Activated B cell treated with CpG ODN at 0.5 μM for 24 hours (primary cell): ENCODE data around the gene LRP5. TPM values are rescaled to one million over a fixed set of nuclear protein-coding genes. Genes with fewer than 3 reads are reported as not detected.
A peak's percentile ranks its signal among the peaks of the same experiment; 100 is the strongest.

Experiments used
- ATAC-seq: fragments of 200-7000 bp; cut with Tn5 transposase; one replicate; pipeline ENCODE4 v1.10.0; 2021; ENCODE audit warnings: low read depth, mild to moderate bottlenecking, moderate library complexity
- CTCF ChIA-PET: fragments of 350-600 bp; sonication (Branson Sonifier 250); formaldehyde crosslinking; loops from one replicate; lab custom pipeline; 2021; ENCODE audit warnings: antibody characterized with exemption; lab: Charles Lee
- POLR2A ChIA-PET: fragments of 350-600 bp; sonication (Branson Sonifier 250); formaldehyde crosslinking; loops from one replicate; lab custom pipeline; 2021; ENCODE audit warnings: antibody characterized with exemption; lab: Charles Lee
- DNase-seq: peaks from one replicate; pipeline ENCODE4 v3.0.0; 2022
- H3K27ac Mint-ChIP-seq: one replicate; pipeline ENCODE4 v1.8.0; 2020; ENCODE audit warnings: mixed read lengths
- H3K27me3 Mint-ChIP-seq: one replicate; pipeline ENCODE4 v1.8.0; 2021; ENCODE audit warnings: mixed read lengths
- H3K36me3 Mint-ChIP-seq: one replicate; pipeline ENCODE4 v1.8.0; 2021; ENCODE audit warnings: low read depth, mixed read lengths
- H3K4me1 Mint-ChIP-seq: one replicate; pipeline ENCODE4 v1.8.0; 2021; ENCODE audit warnings: mixed read lengths
- H3K4me3 Mint-ChIP-seq: one replicate; pipeline ENCODE4 v1.8.0; 2020; ENCODE audit warnings: mild to moderate bottlenecking, mixed read lengths
- H3K9me3 Mint-ChIP-seq: one replicate; pipeline ENCODE4 v1.8.0; 2020; ENCODE audit warnings: mixed read lengths
- intact Hi-C: fragments of 100-400 bp; cut with micrococcal nuclease; formaldehyde crosslinking; loops from one replicate; pipeline ENCODE4 v1.15.1; 2024
- total RNA-seq: library from RNA; stranded (reverse); gene quantifications from 2 replicates; pipeline ENCODE4 v1.2.3, GENCODE V29; 2022
- TF ChIP-seq, protein P1 (sequence below): fragments of 200-600 bp; IDR thresholded peaks from one replicate; pipeline ENCODE4 v1.8.0; 2022; ENCODE audit warnings: antibody characterized with exemption, mild to moderate bottlenecking

Gene LRP5
- total RNA-seq, 1 donor from 2014 or later = 8.7 TPM

DNA sequence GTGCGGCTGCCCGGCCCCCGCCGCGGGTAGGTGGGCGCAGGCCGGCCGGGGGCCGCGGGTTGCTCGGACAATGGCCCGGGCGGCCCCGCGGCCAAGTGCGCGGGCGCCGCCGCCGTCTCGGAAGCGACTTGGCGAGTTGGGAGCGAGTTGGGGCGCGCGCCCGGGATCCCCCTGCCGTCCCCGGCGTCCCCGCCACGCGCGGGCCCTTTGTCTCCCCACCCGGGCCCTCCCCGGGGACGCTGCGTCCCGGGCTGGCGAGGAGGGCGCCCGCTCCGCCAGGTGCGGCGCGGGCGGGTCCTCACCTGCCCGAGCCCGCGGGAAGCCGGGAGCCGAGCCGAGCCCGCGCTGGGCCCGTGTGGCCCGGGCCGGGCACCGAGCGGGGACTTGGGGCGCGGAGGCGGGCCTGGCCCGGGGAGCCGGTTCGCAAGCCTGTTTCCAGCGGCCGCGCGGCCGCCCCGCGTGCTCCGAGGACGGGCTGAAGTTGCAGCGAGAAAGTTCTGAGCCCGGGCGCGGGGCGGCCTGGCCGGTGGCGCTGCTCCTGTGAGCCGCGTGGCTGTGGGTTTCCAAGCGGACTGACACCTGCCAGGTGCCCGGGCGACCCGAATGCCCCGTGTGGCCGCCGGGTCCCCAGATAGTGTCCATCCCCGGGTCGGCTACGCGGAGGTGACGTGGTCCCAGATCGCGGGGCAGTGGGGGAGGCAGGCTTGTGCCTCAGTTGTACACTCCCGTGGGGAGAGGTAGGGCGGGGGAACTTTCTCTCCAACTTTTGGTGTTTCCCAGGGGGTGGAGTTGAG, 586 bp downstream of the LRP5 start:
- peaks cover 23% of the 10 kb centered on the region for H3K27me3 Mint-ChIP-seq
- no peaks in the 10 kb centered on the region for H3K9me3 Mint-ChIP-seq
- no peaks in the 10 kb centered on the region for H3K36me3 Mint-ChIP-seq
- intact Hi-C loops = loop anchor here (5.0 kb wide), 2 partner anchors 69 to 134 kb away; no protein-coding TSS in a partner anchor
- ChIA-PET POLR2A (no interaction called here), CTCF (no interaction called here)
- DNase-seq = peak; percentile 37
- peak overlapping the region; percentile 83 for H3K4me3 Mint-ChIP-seq
- no peak overlapping the region for H3K27ac Mint-ChIP-seq
- TF ChIP-seq, protein P1, sequence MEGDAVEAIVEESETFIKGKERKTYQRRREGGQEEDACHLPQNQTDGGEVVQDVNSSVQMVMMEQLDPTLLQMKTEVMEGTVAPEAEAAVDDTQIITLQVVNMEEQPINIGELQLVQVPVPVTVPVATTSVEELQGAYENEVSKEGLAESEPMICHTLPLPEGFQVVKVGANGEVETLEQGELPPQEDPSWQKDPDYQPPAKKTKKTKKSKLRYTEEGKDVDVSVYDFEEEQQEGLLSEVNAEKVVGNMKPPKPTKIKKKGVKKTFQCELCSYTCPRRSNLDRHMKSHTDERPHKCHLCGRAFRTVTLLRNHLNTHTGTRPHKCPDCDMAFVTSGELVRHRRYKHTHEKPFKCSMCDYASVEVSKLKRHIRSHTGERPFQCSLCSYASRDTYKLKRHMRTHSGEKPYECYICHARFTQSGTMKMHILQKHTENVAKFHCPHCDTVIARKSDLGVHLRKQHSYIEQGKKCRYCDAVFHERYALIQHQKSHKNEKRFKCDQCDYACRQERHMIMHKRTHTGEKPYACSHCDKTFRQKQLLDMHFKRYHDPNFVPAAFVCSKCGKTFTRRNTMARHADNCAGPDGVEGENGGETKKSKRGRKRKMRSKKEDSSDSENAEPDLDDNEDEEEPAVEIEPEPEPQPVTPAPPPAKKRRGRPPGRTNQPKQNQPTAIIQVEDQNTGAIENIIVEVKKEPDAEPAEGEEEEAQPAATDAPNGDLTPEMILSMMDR = no peak
- peak; percentile 26 for ATAC-seq
- H3K4me1 Mint-ChIP-seq = peaks cover 13% of the 10 kb centered on the region

DNA sequence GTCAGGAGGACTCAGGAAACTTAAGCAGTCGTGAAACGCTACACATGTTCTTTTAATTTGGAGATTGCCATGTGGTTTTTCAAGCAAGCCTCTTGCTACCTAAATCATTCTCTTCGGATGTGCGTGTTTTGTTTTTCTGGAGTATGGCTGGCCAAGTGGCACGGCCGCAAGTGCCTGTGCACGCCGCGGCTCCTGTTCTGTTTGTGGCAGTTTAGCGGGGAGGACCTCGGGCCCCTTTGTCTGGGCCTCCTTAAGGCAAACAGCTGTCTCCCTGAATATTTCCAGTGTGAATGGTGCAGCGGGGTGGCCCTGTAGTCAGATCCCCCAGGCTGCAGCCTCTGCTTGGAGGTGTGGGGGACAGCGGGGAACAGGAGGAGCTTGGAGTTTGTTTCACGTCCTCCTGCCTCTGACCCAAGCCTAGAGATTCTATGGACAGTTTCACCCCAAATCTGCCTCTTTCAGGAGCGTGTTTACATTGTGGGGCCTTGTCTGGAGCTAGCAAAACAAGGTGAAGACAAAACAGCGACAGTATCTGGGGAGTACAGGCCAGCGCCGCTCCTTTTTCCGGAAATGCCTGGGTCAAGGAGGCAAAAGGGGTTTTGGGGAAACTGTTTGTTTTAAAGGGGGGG, 1.3 kb downstream of the LRP5 start:
- intact Hi-C loops = loop anchor here (5.0 kb wide), 2 partner anchors 69 to 134 kb away; no protein-coding TSS in a partner anchor
- POLR2A ChIA-PET = no interaction called here
- peaks cover 13% of the 10 kb centered on the region for H3K4me1 Mint-ChIP-seq
- no peaks in the 10 kb centered on the region for H3K36me3 Mint-ChIP-seq
- H3K27me3 Mint-ChIP-seq = peaks cover 23% of the 10 kb centered on the region
- TF ChIP-seq, protein P1 = no peak
- no peaks in the 10 kb centered on the region for H3K9me3 Mint-ChIP-seq
- no peak overlapping the region for H3K27ac Mint-ChIP-seq
- DNase-seq (no peak), ATAC-seq (no peak)
- CTCF ChIA-PET = no interaction called here
- H3K4me3 Mint-ChIP-seq = peak overlapping the region; percentile 83

DNA sequence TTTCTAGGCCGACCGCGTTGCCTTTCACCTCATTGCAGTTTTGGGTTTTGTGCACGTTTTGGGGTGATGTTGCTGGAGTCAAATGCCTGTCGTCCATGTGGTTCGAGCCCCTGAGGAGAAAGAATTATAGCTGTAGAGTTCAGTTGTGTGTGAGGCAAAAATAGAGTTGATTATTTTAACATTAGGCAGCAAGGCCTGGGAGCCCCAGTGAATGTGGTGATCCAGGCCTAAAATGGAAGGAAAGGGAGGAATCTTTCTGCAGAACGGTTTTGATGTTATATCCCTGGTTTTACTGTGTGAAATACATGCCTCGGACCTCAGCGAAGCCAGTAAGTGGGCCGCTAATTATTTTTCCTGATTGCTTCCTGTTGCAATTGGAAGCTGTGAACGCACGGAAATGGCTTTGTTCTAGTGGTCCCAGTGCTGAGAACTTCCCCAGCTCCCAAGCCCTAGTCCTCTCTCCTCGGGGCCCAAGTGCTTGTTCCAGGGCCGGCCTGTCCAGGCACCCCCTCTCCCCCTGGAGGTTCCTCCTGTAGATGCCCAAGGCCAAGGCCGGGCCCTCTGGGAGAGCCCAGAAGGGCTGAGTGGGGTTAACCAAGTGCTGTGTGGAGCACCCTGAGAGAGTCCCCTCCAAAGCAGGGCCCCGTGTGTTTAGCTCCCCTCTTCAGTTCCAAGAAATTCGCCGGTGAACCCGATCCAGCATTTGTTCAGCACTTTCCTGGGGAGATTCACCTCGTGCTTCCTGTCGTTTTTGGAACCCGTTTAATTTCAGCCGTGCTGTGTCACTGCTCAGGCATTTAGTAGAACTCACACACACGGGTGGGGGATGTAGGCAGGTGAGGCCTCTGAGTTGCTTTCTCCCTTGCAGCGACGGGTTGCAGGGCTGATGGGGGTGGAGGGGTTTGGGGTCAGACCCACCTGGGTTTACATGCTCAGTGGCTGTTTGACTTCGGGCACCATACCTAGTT, 2.1 kb downstream of the LRP5 start:
- CTCF ChIA-PET = no interaction called here
- peaks cover 13% of the 10 kb centered on the region for H3K4me1 Mint-ChIP-seq
- no peak overlapping the region for H3K27ac Mint-ChIP-seq
- intact Hi-C loops = loop anchor here (5.0 kb wide), 2 partner anchors 68 to 133 kb away; no protein-coding TSS in a partner anchor
- TF ChIP-seq, protein P1 = no peak
- no peaks in the 10 kb centered on the region for H3K9me3 Mint-ChIP-seq
- POLR2A ChIA-PET = no interaction called here
- peaks cover 23% of the 10 kb centered on the region for H3K27me3 Mint-ChIP-seq
- ATAC-seq (no peak), DNase-seq (no peak)
- peak overlapping the region; percentile 30 for H3K4me3 Mint-ChIP-seq
- no peaks in the 10 kb centered on the region for H3K36me3 Mint-ChIP-seq

DNA sequence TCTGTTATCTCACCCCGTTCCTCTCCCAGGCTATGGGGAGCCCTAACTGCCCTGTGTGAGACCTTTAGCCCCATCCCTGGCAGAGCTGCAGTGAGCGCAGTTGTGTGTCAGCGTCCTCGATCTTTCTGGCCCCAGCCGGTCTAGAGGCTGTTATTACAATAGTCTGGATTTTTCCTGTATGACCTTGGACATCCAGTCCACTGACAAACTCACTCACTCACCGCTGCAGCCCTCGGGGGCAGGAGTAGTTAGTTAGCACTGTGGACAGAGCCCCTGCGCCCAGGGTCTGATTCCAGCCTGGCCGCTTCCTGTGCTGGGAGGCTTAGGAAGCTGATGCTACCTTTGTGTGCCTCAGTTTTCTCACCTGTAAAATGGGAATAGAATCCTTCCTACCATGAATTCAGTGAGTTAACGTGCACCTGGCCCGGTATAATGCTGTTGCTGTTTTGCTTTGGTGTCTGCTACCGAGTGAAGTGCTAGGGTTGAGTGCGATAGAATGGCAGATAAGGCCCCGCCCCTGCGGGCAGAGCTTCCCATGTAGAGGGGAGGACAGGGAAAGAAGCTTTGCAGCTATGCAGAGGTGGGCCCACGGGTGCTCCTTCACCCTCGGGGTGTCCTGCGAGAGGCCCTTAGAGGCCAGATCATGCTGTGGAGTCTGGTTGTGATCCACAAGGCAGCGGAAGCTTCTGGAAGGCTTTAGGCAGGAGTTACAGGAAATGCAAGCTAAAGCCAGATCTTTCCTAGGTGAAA, 3.0 kb downstream of the LRP5 start:
- CTCF ChIA-PET = no interaction called here
- Mint-ChIP-seq H3K27ac (no peak overlapping the region), H3K4me1 (peaks cover 13% of the 10 kb centered on the region), H3K27me3 (peaks cover 23% of the 10 kb centered on the region), H3K9me3 (no peaks in the 10 kb centered on the region), H3K36me3 (no peaks in the 10 kb centered on the region), H3K4me3 (no peak overlapping the region)
- intact Hi-C loops = no loop called here
- DNase-seq = no peak
- no peak for ATAC-seq
- POLR2A ChIA-PET = no interaction called here
- TF ChIP-seq, protein P1 = no peak
